A204.1 (cell line): Measurements from ENCODE around the gene DOK5.

Source experiments
- FAIRE-seq: peaks from 2 replicates; lab custom pipeline; 2012; peaks lifted over from hg19 to GRCh38; lab: Jason Lieb, UNC

DOK5 gene

DNA sequence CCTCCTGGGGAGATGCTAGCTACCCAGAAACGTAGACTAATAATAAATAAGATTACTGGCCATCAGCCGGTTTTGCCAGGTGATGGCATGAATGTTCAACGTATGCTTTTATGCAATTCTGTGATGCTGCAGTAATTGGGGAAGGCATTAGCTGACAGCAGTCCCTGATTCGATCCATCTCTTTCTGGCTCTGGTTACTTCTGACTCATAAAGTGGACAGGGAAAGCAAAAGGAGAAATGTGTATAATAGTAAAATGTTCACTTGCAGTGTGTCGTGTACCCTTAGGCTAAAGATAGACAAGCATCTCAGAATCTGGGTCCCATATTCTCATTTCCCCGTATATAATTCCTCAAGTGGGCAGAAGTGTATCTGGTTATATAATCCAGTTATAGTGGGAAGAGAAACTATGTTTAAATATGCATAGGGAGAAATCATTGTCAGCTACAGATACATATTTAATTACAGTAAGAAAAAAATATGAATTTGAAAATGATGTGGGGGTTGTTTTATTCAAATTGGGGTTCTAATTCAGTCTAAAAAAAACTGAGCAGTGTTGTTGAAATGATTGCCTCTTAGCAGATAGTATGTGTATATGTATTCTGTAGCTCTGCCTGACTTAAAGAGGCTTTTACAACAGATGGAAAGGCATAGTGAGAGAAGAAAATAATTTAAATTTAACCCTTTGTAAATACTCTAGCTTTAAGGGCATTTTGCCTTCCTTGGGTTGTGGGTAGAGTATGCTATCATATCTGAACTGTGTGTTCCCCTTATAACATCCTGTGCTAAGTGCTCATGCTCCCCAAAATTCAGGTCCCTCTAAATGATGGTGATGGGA is 40.6 kb downstream of the DOK5 start:
- FAIRE-seq = no peak

DNA sequence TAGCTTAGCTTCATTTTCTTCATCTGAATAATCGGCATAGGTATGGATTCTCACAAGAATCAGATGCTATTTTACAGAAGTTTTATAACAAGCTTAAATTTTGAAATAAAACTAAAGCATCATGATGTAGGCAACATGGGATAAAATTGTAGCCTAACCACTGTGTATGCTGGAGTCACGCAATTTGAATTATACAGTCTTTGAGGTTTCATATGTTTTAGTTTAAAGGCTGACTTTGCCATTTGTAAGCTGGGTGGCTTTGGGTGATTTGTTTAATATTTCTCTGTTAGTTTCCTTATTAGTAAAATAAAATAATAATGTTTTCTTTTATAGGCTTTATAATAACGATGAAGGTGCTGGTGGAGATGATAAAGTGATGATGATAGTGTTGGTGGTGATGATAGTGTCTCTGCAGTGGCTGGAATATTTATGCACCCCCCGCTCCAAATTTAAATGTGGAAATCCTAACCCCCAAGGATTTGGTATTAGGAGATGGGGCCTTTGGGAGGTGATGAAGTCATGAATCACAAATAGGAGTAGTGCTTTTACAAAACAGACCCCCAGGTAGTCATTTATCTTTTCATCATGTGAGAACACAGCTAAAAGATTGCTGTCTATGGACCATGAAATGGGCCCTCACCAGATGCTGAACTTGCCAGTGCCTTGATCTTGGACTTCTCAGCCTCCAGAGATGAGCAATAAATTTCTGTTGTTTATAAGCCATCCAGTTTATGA is 42.0 kb downstream of the DOK5 start:
- FAIRE-seq = no peak

DNA sequence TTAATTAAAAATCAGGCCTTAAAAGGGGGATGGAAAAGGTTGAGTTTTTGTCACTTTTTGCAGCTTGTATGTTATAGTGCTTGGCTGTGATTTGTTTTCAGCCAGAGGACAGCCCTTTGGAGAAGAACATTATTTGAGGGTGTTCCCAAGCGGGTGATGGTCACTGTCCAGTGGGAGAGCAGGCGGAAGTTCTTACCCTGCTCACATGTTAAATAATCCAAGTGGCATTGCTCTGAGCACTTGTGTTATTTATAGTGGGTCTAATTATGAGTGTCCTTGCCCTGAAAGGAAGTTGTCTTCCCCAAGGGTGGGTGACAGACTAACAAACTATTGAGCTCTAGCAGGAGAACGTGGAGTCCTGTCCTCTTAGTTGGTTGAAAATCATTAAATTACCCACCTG is 49.5 kb downstream of the DOK5 start:
- no peak for FAIRE-seq

DNA sequence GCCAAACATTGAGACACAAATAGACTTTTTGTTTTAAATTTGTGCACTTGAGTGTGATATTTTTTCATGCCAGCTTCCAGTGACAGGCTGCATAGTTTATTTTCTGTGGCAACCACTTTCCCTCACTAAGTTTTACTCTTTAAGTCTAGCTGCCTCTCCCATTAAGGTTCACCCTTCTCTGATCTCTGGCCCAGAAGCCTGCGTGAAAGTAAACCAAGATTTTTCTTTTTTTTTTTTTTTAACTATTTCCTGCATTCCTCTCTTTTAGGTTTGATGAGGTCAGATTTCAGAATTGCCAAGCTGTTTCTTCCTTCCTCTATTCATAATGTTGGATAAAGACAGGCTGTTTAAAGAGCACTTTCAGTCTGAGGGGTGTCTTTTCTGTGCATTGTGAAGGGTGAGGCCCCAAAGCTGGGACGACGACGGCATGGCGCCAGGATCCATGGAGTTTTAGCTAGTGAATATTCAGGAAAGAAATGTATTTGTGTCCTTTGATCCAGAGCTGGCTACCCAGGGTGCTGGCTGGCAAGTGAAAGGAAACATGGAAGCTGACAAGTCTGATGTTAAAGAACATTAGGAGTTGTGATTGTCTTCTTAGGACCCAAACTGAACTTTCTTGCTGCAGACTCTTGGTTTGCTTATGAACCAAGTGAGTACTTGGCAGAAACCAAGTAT is 50.7 kb downstream of the DOK5 start:
- FAIRE-seq = no peak

DNA sequence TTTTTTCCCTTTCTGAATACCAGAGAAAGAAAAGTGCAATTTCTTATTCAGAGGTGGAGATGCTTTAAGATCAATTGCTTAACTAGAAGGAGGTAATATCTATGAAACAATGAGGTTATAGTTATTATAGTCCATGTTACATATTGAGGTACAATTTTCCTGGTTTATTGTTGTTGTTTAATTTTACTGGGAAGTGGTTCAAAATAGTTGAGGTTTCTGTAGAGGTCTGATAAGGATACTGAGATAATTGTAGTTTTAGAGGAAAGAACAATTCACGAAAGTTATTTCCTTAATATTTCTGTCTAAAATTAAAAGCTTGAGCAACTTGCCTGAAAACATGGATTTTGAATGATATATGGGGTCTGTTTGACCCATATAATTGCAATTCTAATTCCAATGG is 51.4 kb downstream of the DOK5 start:
- FAIRE-seq = no peak

DNA sequence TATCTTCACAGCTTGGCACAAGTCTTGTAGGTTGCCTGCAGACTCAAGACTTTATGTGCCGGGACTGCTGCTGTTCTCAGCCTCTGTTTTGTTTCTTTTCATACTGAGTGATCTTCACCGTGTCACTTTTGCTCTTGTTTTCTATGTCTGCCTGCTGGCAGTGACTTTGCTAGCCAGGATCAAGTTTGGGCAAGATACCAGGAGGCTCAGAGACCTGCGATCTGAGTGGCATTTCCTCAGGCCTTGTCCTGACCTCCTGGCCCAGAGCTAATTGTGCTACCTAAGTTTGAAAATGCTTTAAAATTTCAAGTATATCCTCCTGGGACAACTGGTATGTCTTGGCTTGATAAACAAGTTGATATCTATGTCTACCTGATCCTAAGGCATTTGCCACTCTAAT is 57.2 kb downstream of the DOK5 start:
- FAIRE-seq = no peak

DNA sequence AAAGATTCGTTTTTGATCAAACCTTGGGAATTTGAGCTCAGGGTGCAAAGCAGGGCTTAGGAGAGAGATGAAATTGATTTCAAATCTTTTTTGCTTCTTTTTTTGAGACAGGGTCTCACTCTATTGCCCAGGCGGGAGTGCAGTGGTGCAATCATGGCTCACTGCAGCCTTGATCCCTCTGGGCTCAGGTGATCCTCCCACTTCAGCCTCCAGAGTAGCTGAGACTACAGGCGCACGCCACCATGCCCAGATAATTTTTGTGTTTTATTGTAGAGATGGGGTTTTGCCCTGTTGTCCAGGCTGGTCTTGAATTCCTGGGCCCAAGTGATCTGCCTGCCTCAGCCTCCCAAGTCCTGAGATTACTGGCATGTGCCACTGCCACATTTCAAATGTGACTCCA is 58.7 kb downstream of the DOK5 start:
- FAIRE-seq = no peak

DNA sequence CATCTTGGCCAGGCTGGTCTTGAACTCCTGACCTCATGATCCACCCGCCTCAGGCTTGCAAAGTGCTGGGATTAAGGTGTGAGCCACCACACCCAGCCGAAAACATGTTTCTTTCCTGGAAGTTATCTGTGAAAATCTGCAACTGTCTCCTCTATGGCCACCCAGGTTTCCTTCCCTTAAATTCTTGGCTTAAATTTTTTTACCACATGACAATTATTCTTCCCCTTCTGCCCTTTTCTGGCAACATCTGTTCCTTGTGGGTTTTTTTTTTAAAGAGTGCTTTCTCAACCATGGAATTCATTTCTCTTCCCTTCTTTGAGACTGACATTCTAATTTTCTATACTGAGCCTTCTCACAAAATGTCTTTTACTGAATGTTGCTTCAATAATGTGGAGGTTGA is 59.6 kb downstream of the DOK5 start:
- no peak for FAIRE-seq

DNA sequence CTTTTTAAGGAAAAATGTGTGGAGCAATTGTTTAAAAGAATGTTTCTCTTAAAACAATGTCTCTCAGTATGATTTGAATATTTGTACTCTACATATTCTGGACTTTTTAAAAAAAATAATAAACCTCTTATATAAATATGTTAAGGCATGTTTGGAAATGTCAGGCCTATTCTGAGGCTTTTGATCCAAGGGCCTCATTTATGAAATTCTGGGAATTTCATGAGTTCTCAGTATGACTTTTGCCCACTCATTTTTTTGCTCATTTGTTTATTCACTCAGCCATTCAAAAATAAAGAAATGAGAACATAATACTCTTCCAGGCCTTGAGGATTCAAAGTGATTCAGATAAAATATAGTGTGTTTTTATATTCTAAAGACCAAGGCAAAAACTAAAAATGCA is 60.4 kb downstream of the DOK5 start:
- no peak for FAIRE-seq

DNA sequence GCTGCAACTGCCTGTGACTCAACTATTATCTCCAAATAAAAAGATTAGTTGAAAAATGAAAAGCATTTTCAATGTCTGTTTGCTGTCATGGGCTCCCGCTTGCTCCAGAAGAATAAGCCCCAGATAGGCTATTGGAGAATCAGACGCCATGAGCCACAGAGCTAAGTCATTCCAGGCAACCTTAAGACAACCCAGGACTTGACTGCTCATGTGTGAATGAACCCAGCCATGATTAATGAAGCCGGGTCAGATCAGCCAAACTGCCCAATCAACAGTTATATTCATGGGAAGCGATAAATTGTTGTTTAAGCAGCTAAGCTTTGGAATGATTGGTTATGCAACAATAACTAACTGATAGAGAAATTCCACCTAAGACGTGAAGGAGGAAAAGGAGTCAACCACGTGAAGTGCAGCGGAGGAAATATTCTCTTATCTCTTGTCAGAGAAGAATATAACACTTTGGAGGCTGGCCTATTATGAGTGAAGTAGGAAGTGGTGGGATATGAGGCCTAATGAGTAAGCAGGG is 64.2 kb downstream of the DOK5 start:
- FAIRE-seq = no peak

DNA sequence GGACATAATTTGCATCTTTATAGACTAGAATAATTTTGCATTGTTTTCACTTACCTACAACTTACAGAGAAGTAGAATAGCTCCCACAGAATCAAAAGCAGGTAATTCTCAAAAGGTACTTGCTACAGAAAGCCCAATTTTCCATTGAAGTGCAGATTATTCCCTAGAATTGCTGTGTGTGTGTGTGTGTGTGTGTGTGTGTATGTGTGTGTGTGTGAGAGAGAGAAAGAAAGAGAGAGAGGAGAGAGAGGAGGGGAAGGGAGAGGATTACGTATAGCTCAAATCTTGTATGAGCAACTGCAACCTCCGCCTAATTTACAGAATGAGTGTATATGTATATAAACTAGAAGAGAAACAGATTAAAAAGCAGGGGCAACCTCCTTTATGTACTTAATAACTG is 68.0 kb downstream of the DOK5 start:
- FAIRE-seq = no peak

DNA sequence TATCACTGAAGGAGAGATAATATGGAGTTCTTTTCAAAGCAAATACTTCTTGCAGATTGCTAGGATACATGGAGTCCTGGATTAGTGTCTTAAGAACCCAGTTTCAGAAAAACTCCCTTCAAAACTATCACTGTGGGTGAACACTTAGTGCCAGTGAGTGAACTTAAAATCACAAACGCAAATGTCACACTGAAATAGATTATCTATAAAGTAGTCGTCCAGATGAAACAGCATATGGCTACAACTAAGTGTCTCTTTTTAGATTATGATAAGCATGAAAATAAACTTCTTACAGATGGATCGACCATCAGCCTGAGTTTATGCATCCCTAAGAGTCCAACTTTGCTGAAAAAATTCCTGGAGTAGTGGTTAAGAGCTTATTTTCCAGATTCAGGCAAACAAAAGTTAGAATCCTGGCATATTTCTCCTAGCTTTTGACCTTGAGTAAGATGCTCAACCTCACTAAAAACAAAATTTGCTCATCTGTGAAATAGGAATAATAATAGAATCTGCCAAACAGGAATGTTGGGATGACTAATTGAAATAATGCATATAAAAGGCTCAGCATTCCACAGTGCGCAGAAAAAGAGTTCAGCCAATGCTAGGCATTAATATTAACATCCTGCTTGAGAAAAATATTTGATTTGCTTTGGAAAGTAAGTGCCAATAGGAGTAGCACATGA is 70.4 kb downstream of the DOK5 start:
- FAIRE-seq = no peak

DNA sequence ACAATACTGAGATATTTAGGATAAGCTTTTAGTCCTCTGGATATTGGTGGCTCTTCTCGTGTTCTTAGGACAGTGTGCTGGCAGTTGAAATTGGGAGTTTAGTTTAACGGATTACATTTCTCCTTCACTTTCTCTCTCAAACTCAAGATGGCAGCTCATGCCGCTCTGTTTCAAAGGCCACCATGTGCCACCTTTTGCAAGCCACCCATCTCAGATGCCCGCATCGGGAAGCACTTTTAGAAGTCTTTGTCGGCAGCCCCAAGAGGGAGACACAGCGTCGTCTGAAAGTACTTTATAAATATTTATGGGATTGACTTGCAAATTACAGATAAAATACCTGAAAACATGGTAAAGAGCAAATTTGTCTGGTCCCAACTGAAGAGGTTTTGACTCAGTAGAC is 73.5 kb downstream of the DOK5 start:
- no peak for FAIRE-seq

DNA sequence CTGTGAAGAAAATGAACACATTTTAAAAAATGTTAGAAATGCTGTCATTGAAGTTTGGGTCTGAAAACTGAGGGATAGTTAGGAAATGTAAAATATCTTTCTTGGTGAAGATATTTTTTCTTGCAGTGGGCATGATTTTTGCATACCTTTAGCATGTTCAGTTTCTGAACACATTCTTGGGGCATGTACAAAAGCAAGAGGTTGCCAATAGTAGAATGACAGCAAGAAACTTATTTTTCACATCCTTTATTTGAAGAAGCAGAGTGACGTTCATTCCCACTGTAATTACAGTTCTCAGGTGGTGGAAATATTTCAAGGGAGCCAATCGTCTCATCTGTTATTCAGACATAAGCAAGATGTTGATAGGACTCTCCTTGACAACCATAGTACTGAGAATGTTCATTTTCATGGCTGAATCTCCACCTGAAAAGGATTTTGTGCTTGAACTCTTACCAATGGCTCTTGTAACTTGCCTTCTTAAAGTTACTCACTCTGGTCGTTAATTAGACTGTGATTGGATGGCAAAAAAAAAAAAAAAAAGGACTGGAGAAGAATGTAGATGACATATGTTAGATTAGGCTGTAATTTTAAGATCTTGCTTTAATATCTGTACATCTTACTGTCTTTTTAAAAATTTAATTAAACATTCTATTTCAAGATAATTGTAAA is 74.4 kb downstream of the DOK5 start:
- FAIRE-seq = no peak

DNA sequence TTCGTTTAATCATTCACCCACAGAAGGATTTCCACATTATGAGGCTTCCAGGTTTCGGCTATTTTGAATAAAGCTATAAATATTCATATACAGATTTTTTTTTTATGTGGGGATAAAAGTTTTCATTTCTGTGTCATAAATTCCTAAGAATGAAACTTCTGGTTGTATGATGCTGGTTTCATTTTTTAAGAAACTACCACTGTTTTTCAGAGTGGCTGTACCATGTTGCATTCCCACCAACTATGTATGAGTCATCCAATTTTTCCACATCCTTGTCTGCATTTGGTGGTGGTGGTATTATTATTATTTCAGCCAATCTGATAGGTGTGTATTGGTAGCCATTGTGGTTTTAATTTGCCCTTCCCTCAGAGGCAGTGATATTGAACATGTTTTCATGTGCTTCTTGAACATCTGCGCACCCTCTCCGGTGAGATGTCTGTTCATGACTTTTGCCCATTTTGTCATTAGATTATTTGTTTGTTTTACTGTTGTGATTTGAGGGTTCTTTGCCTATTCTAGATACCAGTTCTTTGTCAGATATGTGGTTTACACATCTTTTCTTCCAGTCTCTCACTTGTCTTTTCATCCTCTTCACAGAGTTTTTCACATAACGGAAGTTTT is 75.5 kb downstream of the DOK5 start:
- FAIRE-seq = no peak

DNA sequence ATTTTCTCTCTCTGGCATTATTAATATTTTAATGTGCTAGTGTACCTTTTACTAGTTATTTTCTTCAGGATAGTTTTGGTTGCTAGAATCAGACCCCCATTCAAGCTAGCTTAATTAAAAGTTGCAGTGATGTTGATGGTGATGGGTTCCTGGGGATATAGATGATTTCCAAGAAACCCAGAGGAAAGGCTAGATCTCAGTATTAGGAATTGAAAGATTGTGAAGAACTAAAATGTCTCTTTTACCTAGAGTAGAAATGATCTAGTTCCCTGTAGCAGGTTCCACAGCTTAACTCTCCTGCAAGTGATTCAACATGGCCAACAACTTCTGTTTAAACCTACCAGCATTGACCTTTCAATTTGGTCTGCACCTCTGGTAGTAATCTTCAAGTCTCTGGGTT is 78.6 kb downstream of the DOK5 start:
- FAIRE-seq = no peak

DNA sequence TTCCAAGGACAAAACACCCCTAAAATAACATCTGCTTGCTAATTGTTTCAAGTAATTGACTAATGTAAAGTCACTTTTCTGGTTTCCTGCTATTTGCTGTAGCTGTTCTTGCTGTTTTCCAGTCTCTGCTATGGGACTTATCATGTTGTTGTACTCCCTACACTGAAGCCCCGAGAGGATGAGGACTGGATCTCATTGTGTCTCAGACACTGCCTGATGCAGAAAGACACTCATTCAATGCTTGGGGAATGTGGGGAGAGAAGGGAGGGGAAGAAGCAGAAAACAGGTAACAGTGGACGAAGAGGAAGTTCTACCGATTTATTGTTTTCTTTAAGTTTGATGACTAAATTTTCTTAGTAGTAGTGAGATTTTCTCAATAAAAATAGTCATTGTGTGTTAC is 79.8 kb downstream of the DOK5 start:
- no peak for FAIRE-seq

DNA sequence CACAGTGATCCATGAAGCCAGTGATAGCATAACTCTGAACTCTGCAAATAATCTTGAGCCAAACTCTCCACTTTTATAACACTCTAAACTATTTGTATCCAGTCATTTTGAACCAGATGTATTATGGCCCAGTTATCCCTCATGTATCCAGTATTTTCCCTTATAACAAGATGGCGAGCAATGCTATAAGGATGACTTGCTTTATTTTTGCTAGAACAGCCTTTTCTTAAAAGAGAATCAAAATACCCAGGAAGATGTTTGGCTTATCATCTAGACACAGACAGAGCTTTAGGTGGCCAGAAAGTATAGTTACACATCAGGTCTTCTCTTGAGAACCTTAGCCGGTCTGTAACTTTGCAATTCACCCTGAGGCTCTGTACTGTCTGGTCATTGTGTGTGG is 81.0 kb downstream of the DOK5 start:
- FAIRE-seq = no peak

DNA sequence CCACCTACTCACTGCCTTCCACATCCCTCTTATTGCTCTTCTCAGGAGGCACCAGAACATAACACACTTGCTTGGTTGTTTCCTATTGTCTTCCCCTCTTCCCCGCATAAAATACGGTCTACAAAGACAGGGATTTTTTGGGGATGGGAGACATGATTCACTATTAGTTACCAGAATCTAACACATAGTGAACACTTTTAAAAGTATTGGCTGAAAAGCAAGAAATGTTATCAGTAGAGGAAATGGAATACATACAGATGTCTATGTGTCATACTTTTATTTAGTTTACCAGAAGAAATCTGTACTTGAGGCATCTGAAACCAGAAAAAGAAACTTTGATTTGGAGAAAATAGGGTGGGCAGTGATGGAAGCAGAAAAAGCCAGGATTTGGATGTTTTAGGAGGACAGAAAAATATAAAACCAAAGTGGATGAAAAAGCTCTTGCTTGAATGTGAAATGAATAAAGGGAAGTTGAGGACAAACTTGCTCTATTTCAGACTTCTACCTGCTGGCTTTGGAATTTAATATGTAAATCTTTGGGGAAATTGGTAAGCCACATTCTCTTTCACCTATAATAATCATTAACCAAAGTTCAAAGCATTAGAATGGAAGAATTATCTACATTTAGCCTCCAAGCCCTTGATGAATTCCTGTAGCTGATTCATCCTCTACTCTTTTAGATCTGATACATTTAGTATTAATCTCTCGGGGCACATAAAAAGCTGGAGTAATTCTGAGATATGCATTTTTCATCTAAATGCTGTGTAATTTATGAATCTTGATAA is 82.6 kb downstream of the DOK5 start:
- FAIRE-seq = no peak

DNA sequence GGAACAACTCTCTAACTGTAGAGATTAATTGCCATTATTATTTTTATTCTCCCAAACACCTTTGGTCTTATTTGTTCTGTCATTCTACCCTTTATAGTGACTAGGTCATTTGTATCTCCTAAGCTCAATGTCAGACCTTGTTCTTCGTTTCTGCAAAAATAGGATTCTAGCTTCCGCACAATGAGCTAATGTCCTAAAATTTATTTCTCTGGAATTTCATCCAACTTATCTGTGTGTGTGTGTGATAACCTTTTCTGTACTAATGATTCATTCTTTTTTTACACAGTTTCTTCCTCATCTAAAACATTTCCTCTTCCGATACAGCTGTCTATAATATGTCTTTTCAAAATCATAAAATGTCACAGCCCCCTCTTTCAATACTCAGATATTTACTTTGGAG is 84.5 kb downstream of the DOK5 start:
- FAIRE-seq = no peak

DNA sequence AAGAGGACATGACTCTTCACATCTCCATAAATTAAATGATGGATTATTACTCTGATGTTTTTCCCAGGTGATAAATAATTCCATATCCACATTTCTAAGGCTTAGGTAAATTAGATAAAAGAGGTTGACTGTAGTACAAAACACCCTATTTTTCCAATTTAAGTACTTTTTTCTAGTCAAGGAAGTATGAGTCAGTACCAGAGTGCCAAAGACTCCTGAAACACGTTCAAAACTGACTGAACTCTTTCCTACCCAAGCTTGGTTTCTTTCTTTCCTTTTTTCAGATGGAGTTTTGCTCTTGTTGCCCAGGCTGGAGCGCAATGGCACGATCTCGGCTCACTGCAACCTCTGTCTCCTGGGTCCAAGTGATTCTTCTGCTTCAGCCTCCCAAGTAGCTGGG is 85.0 kb downstream of the DOK5 start:
- FAIRE-seq = no peak
